GM23248 (cell line): Measurements from ENCODE around the gene LBR. TPM values are rescaled to one million over a fixed set of nuclear protein-coding genes. Genes with fewer than 3 reads are reported as not detected.

Source experiments
- DNase-seq: peaks from one replicate; pipeline ENCODE4 v3.0.0-alpha.2; 2015
- H2AFZ ChIP-seq: fragments of 200-600 bp; sonication (generic); 2 replicates; pipeline ENCODE4 v1.6.1; 2016; ENCODE audit warnings: antibody characterized with exemption
- H3F3A ChIP-seq: fragments of 200-600 bp; sonication (generic); 2 replicates; pipeline ENCODE4 v1.6.1; 2016; ENCODE audit warnings: mild to moderate bottlenecking, antibody characterized with exemption, mixed run types; ENCODE audit not compliant: insufficient read depth
- H3K27ac ChIP-seq: fragments of 200-600 bp; sonication (generic); 2 replicates; pipeline ENCODE4 v1.5.1; 2016; ENCODE audit warnings: mild to moderate bottlenecking
- H3K27me3 ChIP-seq: fragments of 200-600 bp; sonication (generic); replicated peaks from 2 replicates; pipeline ENCODE4 v1.6.1; 2016; ENCODE audit warnings: mild to moderate bottlenecking; ENCODE audit not compliant: insufficient read depth
- H3K36me3 ChIP-seq: fragments of 200-600 bp; sonication (generic); 2 replicates; pipeline ENCODE4 v1.6.1; 2016; ENCODE audit warnings: low read depth, mild to moderate bottlenecking
- H3K4me1 ChIP-seq: fragments of 200-600 bp; sonication (generic); 2 replicates; pipeline ENCODE4 v1.6.1; 2016; ENCODE audit warnings: mild to moderate bottlenecking; ENCODE audit not compliant: insufficient read depth
- H3K4me2 ChIP-seq: fragments of 200-600 bp; sonication (generic); one replicate; pipeline ENCODE4 v1.6.1; 2016; ENCODE audit warnings: mild to moderate bottlenecking; ENCODE audit not compliant: unreplicated experiment
- H3K4me3 ChIP-seq: fragments of 200-600 bp; sonication (generic); 2 replicates; pipeline ENCODE4 v1.5.1; 2016; ENCODE audit warnings: mild to moderate bottlenecking
- H3K79me2 ChIP-seq: fragments of 200-600 bp; sonication (generic); 2 replicates; pipeline ENCODE4 v1.6.1; 2016; ENCODE audit warnings: mild to moderate bottlenecking; ENCODE audit not compliant: insufficient read depth
- H3K9ac ChIP-seq: fragments of 200-600 bp; sonication (generic); 2 replicates; pipeline ENCODE4 v1.6.1; 2016; ENCODE audit warnings: mild to moderate bottlenecking
- H3K9me2 ChIP-seq: fragments of 200-600 bp; sonication (generic); 2 replicates; pipeline ENCODE4 v1.6.1; 2016; ENCODE audit warnings: mixed run types, mild to moderate bottlenecking, moderate library complexity; ENCODE audit not compliant: insufficient read depth
- H3K9me3 ChIP-seq: fragments of 200-600 bp; sonication (generic); one replicate; pipeline ENCODE4 v1.6.1; 2017; ENCODE audit warnings: low read depth
- H4K20me1 ChIP-seq: fragments of 200-600 bp; sonication (generic); 2 replicates; pipeline ENCODE4 v1.6.0; 2016; ENCODE audit not compliant: insufficient read depth
- EZH2 ChIP-seq: fragments of 200-600 bp; sonication (generic); IDR thresholded peaks from 2 replicates; pipeline ENCODE4 v1.6.1; 2018; ENCODE audit warnings: antibody characterized with exemption, mild to moderate bottlenecking; ENCODE audit not compliant: insufficient read depth, poor library complexity, severe bottlenecking
- EZH2phosphoT487 ChIP-seq: fragments of 200-600 bp; sonication (generic); IDR thresholded peaks from 2 replicates; pipeline ENCODE4 v1.6.1; 2018; ENCODE audit warnings: antibody characterized with exemption, moderate library complexity, mild to moderate bottlenecking, low read depth; ENCODE audit not compliant: insufficient read depth
- WGBS, 2 experiments: methylation state at CpG; one replicate each; pipeline ENCODE4 v1.1.6; 2015 to 2017; ENCODE audit warnings: low lambda C conversion rate in 2 of 2, low coverage in 1 of 2; ENCODE audit errors: missing lambda C conversion rate in 2 of 2; 5-methylcytosine and 5-hydroxymethylcytosine counted together
- in situ Hi-C: fragments of 300-500 bp; cut with MboI; formaldehyde crosslinking; loops from 2 replicates; pipeline ENCODE4 v1.15.0; 2020
- polyA plus RNA-seq: library from polyadenylated mRNA; unstranded; fragments of >200 nt; fragmentation: Nextera tagmentation; extraction: Ambion mirVana; gene quantifications from 2 replicates; pipeline ENCODE4 v1.2.1, GENCODE V29; 2016
- total RNA-seq: library from RNA; depleted of rRNA; stranded (reverse); fragments of >200 nt; shearing (Covaris generic); gene quantifications from 2 replicates; pipeline ENCODE4 v1.2.3, GENCODE V29; 2014

The LBR gene
- total and polyA plus RNA-seq, 2 experiments from 2014 or later, result 12.3 to 16.8 TPM

DNA sequence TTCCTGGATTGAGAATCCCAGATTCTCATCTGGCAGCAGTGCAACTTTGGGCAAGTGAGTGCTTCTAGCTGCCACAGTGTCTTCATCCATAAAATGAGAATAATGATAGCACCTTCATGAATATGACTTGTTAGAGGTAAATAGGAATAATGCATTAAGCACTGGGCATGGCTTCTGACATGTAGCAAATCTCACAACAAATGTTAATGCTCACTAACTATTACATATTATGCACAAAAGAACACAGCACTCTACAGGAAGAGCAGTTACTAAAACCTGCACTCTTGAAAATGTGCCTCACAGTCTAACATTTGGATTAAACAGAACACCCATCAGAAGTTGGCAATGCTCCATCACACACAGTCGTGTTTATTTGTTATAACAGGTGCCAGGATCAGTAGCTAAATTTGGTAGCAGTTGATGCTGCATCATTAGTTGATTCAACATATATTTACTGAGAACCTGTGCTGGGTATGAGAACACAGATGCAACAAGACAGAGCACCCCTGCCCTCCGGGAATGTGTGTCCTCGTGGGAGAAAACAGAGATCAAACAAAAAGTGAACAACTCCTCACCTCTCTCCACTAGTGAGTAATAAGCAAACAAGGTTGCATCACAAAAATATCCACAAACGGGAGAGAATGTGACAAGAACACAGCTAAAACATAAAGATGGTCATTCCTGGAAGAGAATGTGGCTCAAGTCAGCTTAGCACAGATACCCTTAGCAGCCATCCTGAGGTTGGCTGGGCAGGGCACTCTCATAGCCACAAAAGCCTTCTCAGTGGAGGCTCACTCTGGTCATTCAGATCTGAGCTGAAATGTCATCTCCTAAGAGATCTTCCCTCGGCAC, 26.2 kb upstream of the LBR start:
- 51 to 53% methylated on average over 5 of the region's 5 CpGs for WGBS, 2 experiments
- no peaks in the 10 kb centered on the region for H3K9me2 ChIP-seq
- no peak overlapping the region for H3K9ac ChIP-seq

DNA sequence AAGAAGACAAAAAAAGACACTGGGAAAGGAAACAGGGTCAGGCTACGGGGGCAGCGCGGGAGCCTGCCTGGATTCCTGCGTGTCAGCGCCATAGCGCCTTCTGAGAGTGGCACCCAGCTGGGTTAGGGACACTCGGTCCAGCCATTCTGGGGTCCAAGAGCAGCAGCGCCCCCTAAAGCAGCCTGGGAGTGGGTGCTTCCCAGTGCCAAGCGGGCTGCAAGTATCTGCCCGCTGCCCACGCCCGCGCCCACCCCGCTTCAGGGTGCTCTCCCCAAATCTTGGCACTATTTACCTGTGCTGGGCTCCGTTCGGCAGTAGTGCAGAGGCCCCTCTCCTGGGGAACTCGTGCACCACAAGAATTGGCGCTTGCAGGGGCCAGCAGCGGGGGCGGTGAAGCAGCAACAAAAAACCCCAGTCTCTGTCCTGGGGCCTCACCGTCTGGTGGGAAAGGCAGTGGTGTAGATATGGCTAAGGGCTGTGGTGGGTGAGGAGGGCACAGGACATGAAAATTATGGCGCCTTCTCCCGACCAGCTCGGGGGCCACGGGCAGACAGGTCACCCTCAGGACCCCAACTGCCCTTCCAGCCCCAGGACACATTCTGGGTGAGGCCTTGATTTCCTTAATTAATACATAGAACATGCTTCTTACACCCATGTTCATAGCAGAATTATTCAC, 24.1 kb upstream of the LBR start:
- H3K9ac ChIP-seq, result no peak overlapping the region
- no peak overlapping the region for H3K4me3 ChIP-seq
- no peaks in the 10 kb centered on the region for H3K79me2 ChIP-seq
- in situ Hi-C loops, result no loop called here
- H3K4me1 ChIP-seq, result peaks cover 19% of the 10 kb centered on the region
- TF ChIP-seq EZH2, result no peak
- TF ChIP-seq EZH2phosphoT487, result no peak
- H3F3A ChIP-seq, result peaks cover 24% of the 10 kb centered on the region
- H3K36me3 ChIP-seq, result no peaks in the 10 kb centered on the region
- WGBS, 2 experiments, result 82 to 84% methylated on average over 24 to 25 of the region's 25 CpGs
- no peak for DNase-seq
- no peaks in the 10 kb centered on the region for H4K20me1 ChIP-seq
- no peak overlapping the region for H3K27ac ChIP-seq
- no peaks in the 10 kb centered on the region for H3K9me3 ChIP-seq
- H3K9me2 ChIP-seq, result no peaks in the 10 kb centered on the region
- H3K4me2 ChIP-seq, result no peak overlapping the region
- H3K27me3 ChIP-seq, result peaks cover 4% of the 10 kb centered on the region; the same call in 1 of the 2 replicates
- H2AFZ ChIP-seq, result no peak overlapping the region

More for the DNA sequence above, 26.2 kb upstream of the LBR start:
- in situ Hi-C loops, result no loop called here
- H4K20me1 ChIP-seq, result no peaks in the 10 kb centered on the region
- DNase-seq, result peak; percentile 36
- H2AFZ ChIP-seq, result no peak overlapping the region
- no peak for TF ChIP-seq EZH2
- TF ChIP-seq EZH2phosphoT487, result no peak
- H3K27ac ChIP-seq, result peak overlapping the region; percentile 12; the same call in 1 of the 2 replicates
- no peaks in the 10 kb centered on the region for H3K79me2 ChIP-seq
- H3K4me1 ChIP-seq, result peaks cover 13% of the 10 kb centered on the region
- H3K36me3 ChIP-seq, result no peaks in the 10 kb centered on the region
- H3F3A ChIP-seq, result peaks cover 24% of the 10 kb centered on the region
- no peak overlapping the region; the same call in 1 of the 2 replicates for H3K4me3 ChIP-seq
- no peaks in the 10 kb centered on the region for H3K27me3 ChIP-seq
- H3K9me3 ChIP-seq, result no peaks in the 10 kb centered on the region
- peak overlapping the region; percentile 27 for H3K4me2 ChIP-seq

DNA sequence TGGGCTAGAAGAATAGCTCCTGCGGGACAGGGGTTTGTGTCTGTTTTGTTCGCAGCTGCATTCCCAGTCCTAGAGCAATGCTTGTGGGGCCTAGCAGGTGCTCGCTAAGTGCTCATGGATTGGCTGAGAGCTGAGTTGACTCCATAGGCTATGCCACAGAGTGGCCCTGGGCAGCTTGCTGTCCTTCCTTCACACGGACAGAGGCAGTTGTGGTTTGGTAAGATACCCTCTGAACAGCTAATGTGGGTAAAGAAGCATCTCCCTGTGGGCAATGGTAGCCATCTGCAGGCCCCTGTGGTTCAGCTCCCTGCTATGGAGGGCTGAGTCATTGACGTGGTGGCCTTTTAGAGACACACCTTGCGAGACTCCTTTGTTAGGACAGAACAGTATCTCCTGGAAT, 23.5 kb upstream of the LBR start:
- no peak for TF ChIP-seq EZH2
- no peak for TF ChIP-seq EZH2phosphoT487
- no peak for DNase-seq
- H3K4me3 ChIP-seq, result no peak overlapping the region
- no peak overlapping the region for H3K4me2 ChIP-seq
- whole genome bisulfite sequencing, 2 experiments, result 79 to 83% methylated on average over 6 of the region's 6 CpGs
- peaks cover 4% of the 10 kb centered on the region; the same call in 1 of the 2 replicates for H3K27me3 ChIP-seq
- H3F3A ChIP-seq, result peaks cover 24% of the 10 kb centered on the region
- no peaks in the 10 kb centered on the region for H4K20me1 ChIP-seq
- no peaks in the 10 kb centered on the region for H3K79me2 ChIP-seq
- H3K9me2 ChIP-seq, result no peaks in the 10 kb centered on the region
- in situ Hi-C loops, result no loop called here
- H2AFZ ChIP-seq, result no peak overlapping the region
- peaks cover 19% of the 10 kb centered on the region for H3K4me1 ChIP-seq
- no peaks in the 10 kb centered on the region for H3K36me3 ChIP-seq
- no peak overlapping the region for H3K9ac ChIP-seq
- H3K27ac ChIP-seq, result no peak overlapping the region
- H3K9me3 ChIP-seq, result no peaks in the 10 kb centered on the region

DNA sequence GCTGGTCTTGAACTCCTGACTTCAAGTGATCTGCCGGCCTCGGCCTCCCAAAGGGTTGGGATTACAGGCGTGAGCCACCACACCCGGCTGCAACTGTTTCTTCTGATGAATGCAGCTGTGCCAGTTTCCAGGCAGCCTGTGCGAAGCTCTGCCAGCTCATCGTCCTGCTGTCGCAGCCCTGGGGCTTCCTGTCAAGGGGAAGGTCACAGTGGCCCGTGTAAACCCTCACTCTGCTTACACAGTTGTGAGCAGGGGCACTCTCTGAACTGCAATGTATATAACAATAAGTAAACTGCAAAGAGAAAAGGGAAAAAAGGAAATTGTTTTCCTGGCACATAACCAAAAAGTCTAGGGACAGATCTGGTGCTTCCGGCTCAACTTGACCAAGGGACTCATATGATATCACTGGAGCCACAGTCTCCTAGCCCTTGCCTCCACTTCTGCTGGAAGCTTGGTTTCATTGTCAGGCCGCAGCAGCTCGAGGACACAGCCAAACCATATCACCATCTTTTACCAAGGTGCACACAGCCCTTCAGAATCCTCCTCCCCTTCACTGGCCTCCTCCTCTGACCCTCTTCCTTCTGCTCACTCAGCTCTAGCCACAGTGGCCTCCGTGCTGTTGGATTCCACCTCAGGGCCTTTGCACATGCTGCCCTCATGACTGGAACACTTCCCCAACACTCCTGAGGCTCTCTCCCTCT, 22.8 kb upstream of the LBR start:
- Histone ChIP-seq H3K79me2 (no peaks in the 10 kb centered on the region), H3K9me2 (no peaks in the 10 kb centered on the region), H3K27ac (no peak overlapping the region), H3K4me2 (no peak overlapping the region), H4K20me1 (no peaks in the 10 kb centered on the region), H2AFZ (no peak overlapping the region), H3K36me3 (no peaks in the 10 kb centered on the region), H3K4me1 (peaks cover 19% of the 10 kb centered on the region), H3K9ac (no peak overlapping the region), H3K27me3 (peaks cover 4% of the 10 kb centered on the region; the same call in 1 of the 2 replicates), H3K4me3 (no peak overlapping the region), H3K9me3 (no peaks in the 10 kb centered on the region), H3F3A (peaks cover 24% of the 10 kb centered on the region)
- TF ChIP-seq EZH2, result no peak
- TF ChIP-seq EZH2phosphoT487, result no peak
- DNase-seq, result no peak
- in situ Hi-C loops, result no loop called here
- WGBS, 2 experiments, result 71 to 75% methylated on average over 12 of the region's 12 CpGs
